WTC11 (cell line): ENCODE results near the gene SEMA6D.

Experiments
- ATF2 ChIP-seq: sonication (generic); formaldehyde crosslinking; IDR thresholded peaks from 2 replicates; pipeline ENCODE4 v1.8.1; 2022; ENCODE audit warnings: low read depth, missing genetic modification reagents, borderline replicate concordance
- ATF6 ChIP-seq: sonication (generic); formaldehyde crosslinking; IDR thresholded peaks from 2 replicates; pipeline ENCODE4 v1.8.1; 2023; ENCODE audit warnings: mild to moderate bottlenecking, missing genetic modification reagents
- CTCF ChIP-seq: fragments of 200-600 bp; IDR thresholded peaks from 2 replicates; pipeline ENCODE4 v1.8.0; 2022; ENCODE audit warnings: antibody characterized with exemption
- E2F4 ChIP-seq: sonication (generic); formaldehyde crosslinking; IDR thresholded peaks from 2 replicates; pipeline ENCODE4 v1.8.1; 2022; ENCODE audit warnings: low read depth, mild to moderate bottlenecking, moderate library complexity, missing genetic modification reagents, borderline replicate concordance
- NFYB ChIP-seq: sonication (generic); formaldehyde crosslinking; conservative IDR thresholded peaks from 2 replicates; pipeline ENCODE4 v1.8.0; 2022; ENCODE audit warnings: low read depth, missing genetic modification reagents
- SMAD3 ChIP-seq: sonication (generic); formaldehyde crosslinking; IDR thresholded peaks from 2 replicates; pipeline ENCODE4 v1.8.0; 2022; ENCODE audit warnings: missing genetic modification reagents, mild to moderate bottlenecking, borderline replicate concordance
- TEAD4 ChIP-seq: sonication (generic); formaldehyde crosslinking; IDR thresholded peaks from 2 replicates; pipeline ENCODE4 v1.8.0; 2022; ENCODE audit warnings: mild to moderate bottlenecking, missing genetic modification reagents

- TF ChIP-seq TEAD4 (CRISPR knock-in tag) (no peak), ATF6 (CRISPR knock-in tag) (no peak), CTCF (no peak), NFYB (no peak), ATF2 (CRISPR knock-in tag) (no peak), E2F4 (CRISPR knock-in tag) (no peak), SMAD3 (CRISPR knock-in tag) (no peak)
Measured at GRCh38 chr15:47728426-47728825, 11.1 kb downstream of the SEMA6D start.
